Right cardiac atrium (tissue), 5 donors: ENCODE results near the gene RFNG. TPM values are rescaled to one million over a fixed set of nuclear protein-coding genes. Genes with fewer than 3 reads are reported as not detected.

Experiments used
- ATAC-seq, 2 donors: fragments of 200-7000 bp; cut with Tn5 transposase; one replicate each; pipeline versions ENCODE4 v1.8.0 to v1.9.1; 2020; ENCODE audit warnings: moderate library complexity in 2 of 2, mild to moderate bottlenecking in 1 of 2
- DNase-seq, 3 donors: peaks; one replicate each; pipeline ENCODE4 v3.0.0-alpha.2; 2020
- H3K27ac ChIP-seq: one replicate; pipeline ENCODE4 v1.5.1; 2013; ENCODE audit warnings: mild to moderate bottlenecking, low read length, control low read depth, moderate library complexity
- H3K27me3 ChIP-seq: one replicate; pipeline ENCODE4 v1.6.1; 2013; ENCODE audit not compliant: control insufficient read depth, insufficient read depth
- H3K4me1 ChIP-seq: one replicate; pipeline ENCODE4 v1.6.1; 2013; ENCODE audit warnings: low read length; ENCODE audit not compliant: control insufficient read depth, insufficient read depth
- H3K4me3 ChIP-seq: one replicate; pipeline ENCODE4 v1.5.1; 2013; ENCODE audit warnings: low read length, control low read depth
- H3K9me3 ChIP-seq: one replicate; pipeline ENCODE4 v1.6.1; 2013; ENCODE audit warnings: low read length; ENCODE audit not compliant: control insufficient read depth
- WGBS: extraction: QIAGEN DNeasy Blood & Tissue Kit; methylation state at CpG from one replicate; pipeline ENCODE4 v1.1.7; 2013; 5-methylcytosine and 5-hydroxymethylcytosine counted together
- intact Hi-C, 4 donors: fragments of 100-400 bp; cut with DNase I; formaldehyde crosslinking; loops; one replicate each; pipeline versions ENCODE4 v1.11.0 to v1.14.0; 2022 to 2023
- polyA plus RNA-seq: library from polyadenylated mRNA; stranded (reverse); fragments of 200-250 nt; gene quantifications from one replicate; pipeline ENCODE4 v1.2.3, GENCODE V29; 2013
- total RNA-seq, 4 donors: library from RNA; stranded (reverse); fragmentation: NEBNext Ultra II Directional; extraction: Animal tissue kit (Norgen Biotek cat#: 25700); gene quantifications; one replicate each; pipeline ENCODE4 v1.2.1, GENCODE V29; 2021
- donor health status: healthy with polysubstance abuse.
- donor health status: DM: no; HTN: yes; CAD: no.
- donor health status: DM: no; HTN: no; CAD: no.
- donor health status: DM: no; HTN: yes; CAD: no; lungs with severe emphysema.
- donor health status: DM: yes; HTN: yes; CAD: no.

RFNG gene
- total and polyA plus RNA-seq, 5 donors: 19.0 to 25.4 (median 20.5) TPM

- DNase-seq (no peak), ATAC-seq (no peak)
- Histone ChIP-seq H3K9me3 (no peaks in the 10 kb centered on the region), H3K27me3 (no peaks in the 10 kb centered on the region), H3K27ac (no peak overlapping the region), H3K4me3 (no peak overlapping the region), H3K4me1 (no peaks in the 10 kb centered on the region)
- WGBS: 85% methylated on average over 9 of the region's 9 CpGs
- intact Hi-C loops: no loop called here
Observed at GRCh38 chr17:82073446-82073845, 21.8 kb upstream of the RFNG start.

- intact Hi-C loops: no loop called here
- WGBS: 83% methylated on average over 6 of the region's 6 CpGs
Observed at GRCh38 chr17:82072827-82073226, 21.2 kb upstream of the RFNG start.

GRCh38 chr17:82070611-82071010 lies 19.0 kb upstream of the RFNG start:
- Histone ChIP-seq H3K27me3 (no peaks in the 10 kb centered on the region), H3K4me1 (no peaks in the 10 kb centered on the region), H3K27ac (no peak overlapping the region), H3K4me3 (no peak overlapping the region), H3K9me3 (no peaks in the 10 kb centered on the region)
- intact Hi-C loops: no loop called here
- DNase-seq: no peak
- no peak for ATAC-seq

More at GRCh38 chr17:82072827-82073226, 21.2 kb upstream of the RFNG start:
- no peak overlapping the region for H3K27ac ChIP-seq
- no peaks in the 10 kb centered on the region for H3K4me1 ChIP-seq
- ATAC-seq (no peak), DNase-seq (peak in 1 of 3 donors; percentile 6)
- H3K4me3 ChIP-seq: no peak overlapping the region
- no peaks in the 10 kb centered on the region for H3K9me3 ChIP-seq
- H3K27me3 ChIP-seq: no peaks in the 10 kb centered on the region

GRCh38 chr17:82065638-82066303 lies 14.2 kb upstream of the RFNG start, which contains the start of gene DUS1L:
Gene DUS1L, minus strand, starts transcription at chr17:82065804. Its CDS starts 745 bp downstream, at chr17:82065059.
- ATAC-seq: peak; percentile 77 to 78
- DNase-seq: peak; percentile 64 to 88 (median 86)
- Histone ChIP-seq H3K27me3 (no peaks in the 10 kb centered on the region), H3K4me3 (peak within 1 kb of the TSS; percentile 91), H3K27ac (peak within 1 kb of the TSS; percentile 73), H3K9me3 (no peaks in the 10 kb centered on the region), H3K4me1 (peaks cover 6% of the 10 kb centered on the region)
- WGBS: 9% methylated on average over 88 of the region's 88 CpGs
- intact Hi-C loops: no loop called here

GRCh38 chr17:82065193-82065637 lies 13.6 kb upstream of the RFNG start:
- ATAC-seq (peak; percentile 10 to 12), DNase-seq (peak; percentile 36 to 67 (median 57))
- Histone ChIP-seq H3K27me3 (no peaks in the 10 kb centered on the region), H3K9me3 (no peaks in the 10 kb centered on the region), H3K27ac (peak overlapping the region; percentile 10), H3K4me3 (peak overlapping the region; percentile 91), H3K4me1 (peaks cover 6% of the 10 kb centered on the region)
- WGBS: 1% methylated on average over 47 of the region's 47 CpGs
- intact Hi-C loops: no loop called here

GRCh38 chr17:82064433-82065192 lies 13.0 kb upstream of the RFNG start:
- Histone ChIP-seq H3K9me3 (no peaks in the 10 kb centered on the region), H3K4me1 (peaks cover 6% of the 10 kb centered on the region), H3K27ac (no peak overlapping the region), H3K27me3 (no peaks in the 10 kb centered on the region), H3K4me3 (peak overlapping the region; percentile 91)
- ATAC-seq: no peak
- DNase-seq: peak; percentile 15 to 53 (median 51)
- intact Hi-C loops: no loop called here
- WGBS: 41% methylated on average over 36 of the region's 36 CpGs

GRCh38 chr17:82063424-82064415 lies 12.1 kb upstream of the RFNG start:
- peak in 2 of 3 donors; percentile 6 to 51 for DNase-seq
- no peak for ATAC-seq
- no peak overlapping the region for H3K4me3 ChIP-seq
- 76% methylated on average over 20 of the region's 20 CpGs for WGBS
- intact Hi-C loops: no loop called here
- no peak overlapping the region for H3K27ac ChIP-seq
- peaks cover 6% of the 10 kb centered on the region for H3K4me1 ChIP-seq
- no peaks in the 10 kb centered on the region for H3K9me3 ChIP-seq
- H3K27me3 ChIP-seq: no peaks in the 10 kb centered on the region

- H3K4me1 ChIP-seq: peaks cover 6% of the 10 kb centered on the region
- ATAC-seq (no peak), DNase-seq (peak in 2 of 3 donors; percentile 29 to 54)
- no peaks in the 10 kb centered on the region for H3K27me3 ChIP-seq
- no peaks in the 10 kb centered on the region for H3K9me3 ChIP-seq
- no peak overlapping the region for H3K4me3 ChIP-seq
- no peak overlapping the region for H3K27ac ChIP-seq
- intact Hi-C loops: no loop called here
- WGBS: 86% methylated on average over 9 of the region's 9 CpGs
Observed at GRCh38 chr17:82062984-82063368, 11.4 kb upstream of the RFNG start.

- peak; percentile 10 to 45 (median 37) for DNase-seq
- Histone ChIP-seq H3K27ac (no peak overlapping the region), H3K27me3 (no peaks in the 10 kb centered on the region), H3K9me3 (no peaks in the 10 kb centered on the region), H3K4me1 (peaks cover 6% of the 10 kb centered on the region), H3K4me3 (no peak overlapping the region)
- no peak for ATAC-seq
- WGBS: 81% methylated on average over 24 of the region's 24 CpGs
- intact Hi-C loops: no loop called here
Observed at GRCh38 chr17:82062076-82062983, 10.7 kb upstream of the RFNG start.
